ENCODE data around the gene CALML6.

DNA sequence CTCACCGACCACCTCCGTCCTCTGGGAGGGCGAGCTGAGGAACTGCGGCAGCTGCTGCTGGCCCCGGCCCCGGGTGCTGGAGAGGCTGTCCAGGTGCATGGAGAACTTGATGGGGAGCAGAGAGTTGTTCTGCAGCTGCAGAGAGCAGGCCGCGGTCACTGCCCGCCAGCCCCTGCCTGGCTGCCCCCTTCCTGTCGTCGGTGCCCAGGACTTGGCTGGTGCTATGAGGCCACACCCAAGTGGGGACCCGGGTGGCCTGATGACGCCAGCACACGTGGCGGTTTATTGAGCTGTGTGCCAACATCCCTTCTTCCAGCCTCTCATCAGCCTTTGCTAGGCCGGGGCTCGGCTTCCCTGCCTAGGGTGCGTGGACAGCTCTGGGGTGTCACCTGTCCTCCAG, 9.3 kb downstream of the CALML6 start:
- TF ChIP-seq POLR2AphosphoS5 (IDR thresholded peaks at IDR 0.05), result no peak
- TF ChIP-seq, protein P1, sequence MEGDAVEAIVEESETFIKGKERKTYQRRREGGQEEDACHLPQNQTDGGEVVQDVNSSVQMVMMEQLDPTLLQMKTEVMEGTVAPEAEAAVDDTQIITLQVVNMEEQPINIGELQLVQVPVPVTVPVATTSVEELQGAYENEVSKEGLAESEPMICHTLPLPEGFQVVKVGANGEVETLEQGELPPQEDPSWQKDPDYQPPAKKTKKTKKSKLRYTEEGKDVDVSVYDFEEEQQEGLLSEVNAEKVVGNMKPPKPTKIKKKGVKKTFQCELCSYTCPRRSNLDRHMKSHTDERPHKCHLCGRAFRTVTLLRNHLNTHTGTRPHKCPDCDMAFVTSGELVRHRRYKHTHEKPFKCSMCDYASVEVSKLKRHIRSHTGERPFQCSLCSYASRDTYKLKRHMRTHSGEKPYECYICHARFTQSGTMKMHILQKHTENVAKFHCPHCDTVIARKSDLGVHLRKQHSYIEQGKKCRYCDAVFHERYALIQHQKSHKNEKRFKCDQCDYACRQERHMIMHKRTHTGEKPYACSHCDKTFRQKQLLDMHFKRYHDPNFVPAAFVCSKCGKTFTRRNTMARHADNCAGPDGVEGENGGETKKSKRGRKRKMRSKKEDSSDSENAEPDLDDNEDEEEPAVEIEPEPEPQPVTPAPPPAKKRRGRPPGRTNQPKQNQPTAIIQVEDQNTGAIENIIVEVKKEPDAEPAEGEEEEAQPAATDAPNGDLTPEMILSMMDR (IDR thresholded peaks at IDR 0.05), result no peak

Measured in breast epithelium (tissue), 3 donors.